AG04449 (cell line): ENCODE results near the gene SLC37A3.
"Not testable (repeated sequence)": the region's sequence is repeated elsewhere in the genome, so short reads cannot be mapped to it uniquely, and the experiment has no call there.

Experiments used
- CTCF ChIA-PET: fragments of 350-600 bp; formaldehyde crosslinking; extraction: SDS; loops from one replicate; lab custom pipeline; 2021; ENCODE audit warnings: antibody characterized with exemption; lab: Yijun Ruan, JAX
- POLR2A ChIA-PET: fragments of 400-600, 350-600 bp; formaldehyde crosslinking; extraction: SDS; loops from one replicate; lab custom pipeline; 2020; ENCODE audit warnings: antibody characterized with exemption, inconsistent platforms; lab: Yijun Ruan, JAX
- DNase-seq: peaks from one replicate; pipeline ENCODE4 v3.0.0-alpha.2; 2010; ENCODE audit warnings: low read depth, low spot score
- H3K4me3 ChIP-seq: 2 replicates; pipeline ENCODE4 v1.5.1; 2011; ENCODE audit warnings: low read depth, mild to moderate bottlenecking, control low read depth, low read length
- TF ChIP-seq, protein P1 (sequence below): IDR thresholded peaks from one replicate; pipeline ENCODE4 v1.5.1; 2011; ENCODE audit warnings: mild to moderate bottlenecking, moderate library complexity, low read length, control low read depth, inconsistent platforms; ENCODE audit not compliant: insufficient read depth; ENCODE audit errors: missing control alignments

SLC37A3 gene

DNA sequence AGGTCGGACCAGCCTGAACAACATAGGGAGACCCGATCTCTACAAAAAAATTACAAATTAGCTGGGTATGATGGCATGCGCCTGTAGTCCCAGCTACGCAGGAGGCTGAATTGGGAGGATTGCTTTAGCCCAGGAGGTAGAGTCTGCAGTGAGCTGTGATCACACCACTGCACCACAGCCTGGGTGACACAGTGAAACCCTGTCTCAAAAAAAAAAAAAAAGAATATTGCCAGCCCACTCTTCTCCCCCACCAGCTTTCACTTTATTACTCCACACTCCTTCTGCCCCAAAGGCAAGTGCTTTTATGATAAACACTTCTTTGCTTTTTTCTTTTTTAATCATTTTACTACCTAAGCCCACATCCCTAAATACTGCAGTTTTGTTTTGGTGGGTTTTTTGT, 20.3 kb upstream of the SLC37A3 start:
- DNase-seq: no peak
- CTCF ChIA-PET: no interaction called here
- no peak overlapping the region for H3K4me3 ChIP-seq
- POLR2A ChIA-PET: no interaction called here
- TF ChIP-seq, protein P1, sequence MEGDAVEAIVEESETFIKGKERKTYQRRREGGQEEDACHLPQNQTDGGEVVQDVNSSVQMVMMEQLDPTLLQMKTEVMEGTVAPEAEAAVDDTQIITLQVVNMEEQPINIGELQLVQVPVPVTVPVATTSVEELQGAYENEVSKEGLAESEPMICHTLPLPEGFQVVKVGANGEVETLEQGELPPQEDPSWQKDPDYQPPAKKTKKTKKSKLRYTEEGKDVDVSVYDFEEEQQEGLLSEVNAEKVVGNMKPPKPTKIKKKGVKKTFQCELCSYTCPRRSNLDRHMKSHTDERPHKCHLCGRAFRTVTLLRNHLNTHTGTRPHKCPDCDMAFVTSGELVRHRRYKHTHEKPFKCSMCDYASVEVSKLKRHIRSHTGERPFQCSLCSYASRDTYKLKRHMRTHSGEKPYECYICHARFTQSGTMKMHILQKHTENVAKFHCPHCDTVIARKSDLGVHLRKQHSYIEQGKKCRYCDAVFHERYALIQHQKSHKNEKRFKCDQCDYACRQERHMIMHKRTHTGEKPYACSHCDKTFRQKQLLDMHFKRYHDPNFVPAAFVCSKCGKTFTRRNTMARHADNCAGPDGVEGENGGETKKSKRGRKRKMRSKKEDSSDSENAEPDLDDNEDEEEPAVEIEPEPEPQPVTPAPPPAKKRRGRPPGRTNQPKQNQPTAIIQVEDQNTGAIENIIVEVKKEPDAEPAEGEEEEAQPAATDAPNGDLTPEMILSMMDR: no peak

DNA sequence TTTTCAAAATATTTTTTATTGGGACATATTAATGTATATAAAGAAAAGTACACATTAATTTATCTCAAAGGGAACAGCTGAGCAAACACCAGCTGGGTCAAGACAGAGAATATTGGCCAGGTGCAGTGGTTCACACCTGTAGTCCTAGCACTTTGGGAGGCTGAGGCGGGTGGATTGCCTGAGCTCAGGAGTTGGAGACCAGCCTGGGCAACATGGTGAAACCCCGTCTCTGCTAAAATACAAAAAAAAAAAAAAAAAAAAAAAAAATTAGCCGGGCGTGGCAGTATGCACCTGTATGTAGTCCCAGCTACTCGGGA, 19.8 kb upstream of the SLC37A3 start:
- CTCF ChIA-PET, POLR2A ChIA-PET, DNase-seq, H3K4me3 ChIP-seq: not testable (repeated sequence)

DNA sequence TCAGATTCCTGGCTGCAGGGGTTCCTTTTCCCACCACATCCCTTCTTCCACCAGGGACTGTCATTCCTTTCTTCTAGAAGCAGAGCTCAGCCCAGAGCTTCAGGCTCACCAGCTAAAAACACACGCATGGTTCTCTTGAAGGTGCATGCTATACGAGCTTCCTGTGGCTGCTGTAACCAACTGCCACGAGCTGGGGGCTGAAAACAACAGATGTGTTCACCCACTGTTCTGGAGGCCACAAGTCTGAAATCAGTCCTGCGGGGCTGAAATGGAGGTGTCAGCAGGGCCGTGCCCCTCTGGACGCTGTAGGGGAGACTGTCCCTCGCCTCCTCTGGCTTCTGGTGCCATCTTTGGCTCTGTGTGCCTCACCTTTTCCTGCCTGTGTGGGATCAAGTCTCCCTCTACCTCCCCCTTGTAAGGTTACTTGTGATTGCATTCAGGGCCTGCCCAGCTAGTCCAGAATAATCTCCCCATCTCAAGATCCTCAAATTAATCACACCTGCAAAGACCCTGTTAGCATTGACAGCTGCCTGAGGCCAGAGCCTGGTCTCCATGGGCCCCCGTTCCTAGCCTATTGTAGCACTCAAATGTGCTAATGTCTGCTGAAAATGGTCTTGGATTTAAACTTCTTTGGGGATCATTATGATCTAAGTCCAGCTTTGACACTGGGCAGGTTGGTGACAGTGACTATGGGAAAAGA, 19.3 kb upstream of the SLC37A3 start:
- no peak for DNase-seq
- TF ChIP-seq, protein P1: no peak
- POLR2A ChIA-PET: no interaction called here
- H3K4me3 ChIP-seq: no peak overlapping the region
- CTCF ChIA-PET: no interaction called here

DNA sequence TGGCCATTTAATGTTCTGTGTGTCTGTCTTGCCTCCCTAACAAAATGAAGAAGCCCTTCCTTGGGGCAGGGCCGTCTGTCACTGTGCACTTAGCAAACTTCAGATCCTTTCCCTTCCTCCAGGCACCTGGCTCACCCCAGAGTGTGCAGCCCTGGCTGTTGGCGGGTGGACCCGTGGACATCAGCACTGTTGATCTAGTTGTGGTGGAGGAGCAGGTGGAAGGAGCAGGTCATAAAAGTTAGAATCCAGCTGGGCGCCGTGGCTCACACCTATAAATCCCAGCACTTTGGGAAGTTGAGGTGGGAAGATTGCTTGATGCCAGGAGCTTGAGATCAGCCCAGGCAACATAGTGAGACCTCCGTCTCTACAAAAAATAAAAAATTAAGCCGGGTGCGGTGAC, 18.2 kb upstream of the SLC37A3 start:
- DNase-seq: no peak
- TF ChIP-seq, protein P1: no peak
- H3K4me3 ChIP-seq: no peak overlapping the region
- ChIA-PET CTCF (no interaction called here), POLR2A (no interaction called here)

DNA sequence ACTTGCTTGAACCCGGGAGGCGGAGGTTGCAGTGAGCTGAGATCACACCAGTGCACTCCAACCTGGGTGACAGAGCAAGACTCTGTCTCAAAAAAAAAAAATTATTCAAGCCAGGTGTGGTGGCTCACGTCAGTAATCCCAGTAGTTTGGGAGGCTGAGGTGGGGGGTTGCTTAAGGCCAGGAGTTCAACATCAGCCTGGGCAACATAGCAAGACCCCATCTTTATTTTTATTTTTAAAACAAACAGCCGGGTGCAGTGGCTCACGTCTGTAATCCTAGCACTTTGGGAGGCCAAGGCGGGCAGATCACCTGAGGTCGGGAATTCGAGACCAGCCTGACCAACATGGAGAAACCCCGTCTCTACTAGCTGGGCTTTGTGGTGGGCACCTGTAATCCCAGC, 17.5 kb upstream of the SLC37A3 start:
- POLR2A ChIA-PET, H3K4me3 ChIP-seq, DNase-seq, CTCF ChIA-PET: not testable (repeated sequence)

GRCh38 chr7:140415361-140415760, 17.0 kb upstream of the SLC37A3 start:
- TF ChIP-seq, protein P1: no peak
- ChIA-PET CTCF (no interaction called here), POLR2A (no interaction called here)
- no peak overlapping the region for H3K4me3 ChIP-seq
- DNase-seq: no peak

DNA sequence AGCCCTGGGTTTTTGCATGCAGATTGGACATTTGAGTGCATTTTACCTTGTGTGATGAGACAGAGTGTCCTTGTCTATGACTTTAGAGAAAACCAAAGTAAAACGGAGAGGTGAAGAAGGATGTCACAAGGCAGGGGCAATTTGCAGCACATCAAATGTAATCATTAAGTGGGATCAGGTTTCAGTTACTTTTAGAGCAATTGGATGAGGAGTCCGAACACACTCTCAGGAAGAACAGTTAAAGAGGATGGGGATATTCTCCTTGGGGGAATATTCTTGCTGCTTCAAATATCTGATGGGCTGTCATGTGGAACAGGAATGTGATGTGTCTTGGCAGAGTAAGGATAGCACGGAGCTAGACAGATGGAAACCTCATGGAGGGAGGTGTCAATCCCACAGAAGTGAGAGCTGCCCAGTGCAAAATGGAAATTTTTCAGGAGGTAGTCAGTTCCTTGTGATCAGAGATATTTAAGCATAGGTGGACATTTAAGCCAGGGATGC, 6.3 kb upstream of the SLC37A3 start:
- no peak overlapping the region for H3K4me3 ChIP-seq
- POLR2A ChIA-PET: no interaction called here
- DNase-seq: no peak
- CTCF ChIA-PET: no interaction called here
- TF ChIP-seq, protein P1: no peak
